NCI-H510A (cell line): ENCODE measurements around the gene APCDD1.
"Not testable (repeated sequence)": the region's sequence is repeated elsewhere in the genome, so short reads cannot be mapped to it uniquely, and the experiment has no call there.

Source experiments
- DNase-seq: peaks from one replicate; lab custom pipeline; 2025; lab: John Stamatoyannopoulos, UW

APCDD1 gene

DNA sequence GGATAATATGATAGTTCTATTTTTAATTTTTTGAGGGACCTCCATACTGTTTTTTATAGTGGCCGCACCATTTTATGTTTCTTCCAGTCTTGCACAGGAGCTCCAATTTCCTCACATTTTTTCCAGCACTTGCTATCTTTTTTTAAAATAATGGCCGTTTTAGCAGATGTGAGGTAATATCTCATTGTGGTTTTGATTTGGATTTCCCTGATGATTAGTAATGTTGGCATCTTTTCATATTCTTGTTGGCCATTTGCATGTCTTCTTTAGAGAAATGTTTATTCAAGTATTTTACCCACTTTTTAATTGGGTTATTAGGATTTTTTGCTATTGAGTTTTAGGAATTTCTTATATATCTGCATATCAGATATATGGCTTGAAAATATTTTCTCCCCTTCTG is 41.5 kb downstream of the APCDD1 start:
- no peak for DNase-seq

GRCh38 chr18:10497206-10497749 is 42.8 kb downstream of the APCDD1 start:
- no peak for DNase-seq

DNA sequence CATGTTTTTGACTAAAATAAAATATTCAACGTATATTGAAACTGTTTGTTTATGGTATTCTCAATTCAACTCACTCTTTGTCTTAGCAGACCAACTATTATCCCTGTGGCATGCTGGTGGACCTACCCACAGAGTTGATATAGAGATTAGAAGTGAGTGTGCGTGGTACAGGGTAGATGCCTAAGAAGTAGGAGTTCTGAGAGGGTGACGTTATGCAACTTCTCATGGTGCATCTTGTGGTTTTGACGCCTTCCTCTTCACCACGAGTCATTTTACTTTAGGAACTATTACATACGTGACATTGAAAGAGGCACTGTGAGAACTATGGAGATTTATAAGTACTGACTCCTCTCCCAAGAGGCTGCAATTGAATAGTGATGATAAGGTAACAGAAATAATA is 44.8 kb downstream of the APCDD1 start:
- DNase-seq, result no peak

- no peak for DNase-seq
Measured at GRCh38 chr18:10500038-10500437, 45.6 kb downstream of the APCDD1 start.

DNA sequence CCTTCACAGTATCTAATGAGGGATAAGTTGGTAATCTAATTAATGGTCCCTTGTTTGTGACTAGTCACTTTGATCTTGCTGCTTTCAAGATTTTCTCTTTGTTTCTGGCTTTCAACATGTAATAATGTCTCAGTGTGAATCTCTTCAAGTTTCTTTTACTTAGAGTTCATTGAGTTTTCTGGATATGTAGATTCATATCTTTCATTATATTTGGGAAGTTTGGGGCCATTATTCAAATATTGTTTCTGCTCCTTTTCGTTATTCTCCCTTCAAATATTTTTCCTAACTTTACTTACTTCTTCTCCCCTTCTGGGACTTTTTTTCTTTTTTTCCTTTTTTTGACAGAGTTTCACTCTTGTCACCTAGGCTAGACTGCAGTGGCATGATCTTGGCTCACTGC is 50.3 kb downstream of the APCDD1 start:
- DNase-seq, result no peak

GRCh38 chr18:10505892-10506291 is 51.5 kb downstream of the APCDD1 start:
- not testable (repeated sequence) for DNase-seq

GRCh38 chr18:10508591-10508990 is 54.2 kb downstream of the APCDD1 start:
- no peak for DNase-seq

DNA sequence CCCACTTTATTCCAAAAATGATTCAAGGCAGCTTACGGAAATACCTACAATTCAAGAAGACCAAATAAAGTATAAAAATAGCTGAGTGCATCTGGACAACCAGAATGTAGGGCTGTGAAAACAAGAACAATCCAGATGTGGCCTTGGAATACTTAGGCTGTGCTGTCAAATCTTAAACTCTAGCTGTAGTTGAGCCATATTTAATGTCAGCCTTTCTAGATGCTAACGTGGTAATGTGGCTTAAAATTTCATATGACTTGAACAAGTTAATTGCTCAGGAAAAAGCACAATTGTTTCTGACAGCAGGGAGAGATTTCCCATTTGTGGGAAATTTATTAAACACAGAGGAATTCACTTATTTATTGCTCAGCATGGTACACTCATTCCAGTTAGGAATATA is 56.8 kb downstream of the APCDD1 start:
- DNase-seq, result no peak

- no peak for DNase-seq
Measured at GRCh38 chr18:10514082-10514481, 59.6 kb downstream of the APCDD1 start.

- no peak for DNase-seq
Measured at GRCh38 chr18:10514601-10515000, 60.2 kb downstream of the APCDD1 start.

- no peak for DNase-seq
Measured at GRCh38 chr18:10515456-10515855, 61.0 kb downstream of the APCDD1 start.

GRCh38 chr18:10516078-10516477 is 61.6 kb downstream of the APCDD1 start:
- no peak for DNase-seq

DNA sequence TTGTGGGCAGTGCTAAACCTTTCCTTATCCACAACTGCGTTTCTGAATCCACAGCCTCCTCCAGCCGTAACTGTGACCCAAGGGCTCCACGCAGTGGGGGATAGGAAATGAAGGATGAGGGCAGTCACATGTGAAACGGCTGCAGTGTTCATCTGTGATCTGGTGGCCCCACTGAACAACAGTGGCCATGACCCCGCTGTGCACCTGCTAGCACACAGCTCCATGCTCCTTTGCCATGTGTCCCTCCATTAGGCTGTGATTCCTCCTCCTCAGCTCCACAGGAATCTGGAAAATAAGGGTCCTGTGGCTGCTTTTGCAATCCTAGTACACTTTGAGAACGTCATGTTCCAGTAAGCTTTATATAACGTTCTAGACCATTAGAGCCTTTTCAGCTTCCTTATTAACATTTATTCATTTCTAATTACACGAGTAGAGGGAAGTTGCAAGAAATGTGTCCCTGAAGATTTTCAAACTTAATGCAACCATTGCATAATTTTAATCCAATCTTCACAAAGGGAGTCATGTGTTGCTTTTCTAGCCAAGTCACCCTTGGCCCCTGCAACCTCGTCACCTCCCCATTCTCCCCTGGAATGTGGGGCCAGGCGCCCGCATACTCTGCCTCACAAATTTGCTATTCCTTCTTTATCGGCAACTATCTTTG is 64.3 kb downstream of the APCDD1 start:
- DNase-seq, result no peak

GRCh38 chr18:10519366-10519765 is 64.9 kb downstream of the APCDD1 start:
- DNase-seq, result no peak

DNA sequence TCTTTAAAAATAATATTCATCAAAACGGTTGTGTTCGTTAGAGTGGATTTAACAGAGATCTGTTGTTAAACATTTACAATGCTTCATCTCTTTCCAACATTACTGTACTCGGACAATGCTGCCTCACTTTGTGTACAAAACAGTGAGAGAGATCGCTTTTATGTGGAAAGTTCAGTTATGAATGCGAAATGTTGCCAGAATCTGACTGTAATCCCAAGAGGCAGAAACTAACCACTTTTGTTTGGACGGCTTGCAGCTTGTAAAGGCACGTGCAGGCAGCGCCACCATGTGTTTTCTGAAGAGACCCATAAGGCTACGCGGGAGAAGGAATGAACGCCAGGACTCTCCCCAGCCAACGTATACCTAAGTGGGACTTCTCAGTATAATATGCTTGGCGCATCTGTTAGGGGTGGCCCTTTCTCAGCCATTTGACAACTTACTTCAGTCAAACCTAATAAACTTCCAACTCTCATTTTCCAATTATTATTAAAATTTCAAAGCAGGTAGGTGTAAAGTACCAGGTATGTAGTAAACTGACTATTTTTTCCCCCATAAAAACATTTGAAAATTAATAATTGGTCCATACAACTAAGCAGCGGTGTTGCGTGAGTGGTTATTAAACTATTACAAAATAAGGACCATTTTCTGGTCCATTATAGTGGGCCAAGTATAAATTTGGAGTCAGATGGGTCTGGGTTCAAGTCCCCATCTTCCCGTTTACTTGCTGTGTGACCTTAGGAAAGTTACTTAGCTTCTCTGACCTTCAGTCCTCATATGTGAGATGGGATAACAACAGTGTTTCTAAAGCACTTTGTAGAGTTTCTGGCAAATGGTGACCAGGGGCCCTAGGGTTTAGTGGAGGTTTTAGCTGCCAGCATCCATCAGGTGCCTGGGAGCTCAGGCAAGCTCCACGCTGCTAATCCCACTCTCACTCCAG is 65.8 kb downstream of the APCDD1 start:
- peak; percentile 40 for DNase-seq

GRCh38 chr18:10521566-10521965 is 67.1 kb downstream of the APCDD1 start:
- DNase-seq, result no peak

DNA sequence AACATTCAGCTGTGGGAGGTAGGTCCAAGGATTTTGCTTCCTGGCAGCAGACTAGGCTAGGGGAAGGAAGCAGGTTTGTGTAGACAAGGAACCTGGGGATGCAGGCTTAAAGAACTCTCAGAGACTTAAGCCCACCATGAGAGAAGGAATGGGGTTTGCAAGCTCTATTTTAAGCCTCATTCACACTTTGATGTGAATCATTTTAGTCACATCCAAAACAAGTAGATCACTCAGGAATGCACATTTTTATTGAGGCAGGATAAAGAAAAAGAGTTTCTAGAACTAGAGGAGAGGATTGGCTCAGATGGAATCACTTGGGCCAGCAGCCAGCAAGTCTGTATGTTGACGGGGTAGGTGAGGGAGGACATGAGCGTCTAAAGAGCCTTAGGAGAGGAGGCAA is 68.1 kb downstream of the APCDD1 start:
- DNase-seq, result no peak

GRCh38 chr18:10523544-10523943 is 69.1 kb downstream of the APCDD1 start:
- DNase-seq, result no peak

DNA sequence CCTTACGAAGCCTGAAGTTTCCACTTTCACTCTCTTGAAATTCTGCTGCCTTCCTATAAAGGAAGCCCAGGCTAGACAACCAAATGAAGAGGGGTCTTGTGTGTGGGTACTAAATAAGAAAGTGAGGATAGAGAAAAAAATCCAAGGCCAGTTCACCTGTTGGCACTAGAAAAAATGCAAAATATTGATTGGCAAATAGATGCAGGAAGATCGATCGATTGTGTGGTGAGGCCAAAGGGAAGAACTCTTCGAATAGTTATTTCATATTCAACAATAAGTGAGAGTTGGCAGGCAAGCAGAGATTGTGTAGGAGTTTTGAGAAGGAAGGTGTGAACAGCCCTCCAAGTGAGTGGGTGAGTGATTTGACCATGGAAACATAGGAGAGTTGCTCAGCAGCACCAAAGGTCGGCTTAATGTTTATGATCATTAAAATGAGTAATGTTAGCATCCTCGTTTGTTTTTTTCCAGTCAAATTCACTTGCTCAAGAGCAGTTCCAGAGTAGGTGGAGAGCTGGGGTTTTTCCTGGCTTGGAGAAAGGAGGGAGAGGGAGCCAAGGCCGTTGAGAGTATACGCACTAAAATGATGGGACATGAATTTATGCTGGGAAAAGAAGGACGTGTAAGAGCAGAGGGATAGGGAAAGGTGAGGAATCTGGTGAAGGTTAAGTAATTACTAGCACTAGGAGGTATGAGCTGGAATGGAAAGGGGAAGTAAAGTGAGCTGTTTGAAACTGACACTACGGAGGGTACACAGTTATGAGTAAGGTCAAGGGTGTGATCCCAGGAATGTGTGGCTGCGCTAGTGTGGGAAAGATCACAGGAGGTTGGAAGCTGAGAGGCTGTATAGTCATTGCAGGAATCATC is 70.3 kb downstream of the APCDD1 start:
- DNase-seq, result no peak

DNA sequence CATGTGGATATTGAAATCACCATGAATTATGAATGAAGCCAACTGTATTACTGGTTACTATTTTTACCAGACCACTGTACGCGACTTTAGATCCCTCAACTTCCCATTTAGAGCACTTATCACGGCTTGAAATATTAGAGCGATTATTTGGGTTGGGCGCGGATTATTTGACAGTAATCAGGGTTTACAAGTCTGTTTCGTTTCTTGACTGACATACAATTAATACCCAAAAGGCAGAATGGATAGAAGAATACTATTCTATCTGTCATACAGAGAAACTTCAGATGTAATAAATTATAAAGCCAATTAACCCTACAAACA is 70.9 kb downstream of the APCDD1 start:
- DNase-seq, result no peak

DNA sequence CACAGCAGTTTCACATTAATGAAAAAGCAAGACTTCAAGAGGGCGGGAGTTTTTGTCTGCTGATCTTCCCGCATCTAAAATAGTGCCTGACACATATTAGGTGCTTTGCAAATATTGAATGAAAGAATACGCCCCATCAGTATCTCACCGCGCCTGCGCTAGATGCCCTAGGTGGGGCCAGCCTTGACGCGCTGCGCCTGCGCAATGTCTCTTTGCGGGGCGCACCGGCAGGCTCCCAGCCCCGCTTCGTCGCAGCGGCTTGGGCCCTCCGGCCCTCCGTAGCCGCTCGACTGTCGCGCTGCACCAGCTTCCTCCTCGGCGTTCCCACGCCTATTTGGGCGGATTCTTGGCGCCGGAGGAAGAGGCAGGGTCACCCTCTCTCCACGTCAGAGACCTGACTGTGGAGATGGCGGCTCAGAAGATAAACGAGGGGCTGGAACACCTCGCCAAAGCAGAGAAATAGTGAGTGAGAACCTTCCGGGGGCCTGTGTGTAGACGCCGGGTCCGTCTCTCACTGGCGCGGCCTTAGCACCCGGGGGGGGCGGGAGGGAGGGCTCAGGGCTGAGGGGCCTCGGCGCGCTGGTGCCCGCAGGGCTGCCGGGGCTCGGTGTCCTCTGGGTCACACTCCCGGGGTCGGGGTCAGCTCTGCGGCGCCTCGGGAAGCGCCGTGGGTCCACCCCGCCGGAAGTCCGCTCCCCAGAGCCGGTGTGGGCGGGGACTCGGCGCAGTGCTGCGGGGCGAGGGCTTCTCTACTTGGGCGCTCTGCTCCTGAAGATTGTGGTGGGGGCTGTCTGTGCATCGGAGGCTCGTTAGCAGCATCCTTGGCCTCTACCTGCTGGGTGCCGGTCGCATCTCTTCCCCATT is 71.5 kb downstream of the APCDD1 start, which contains the start of gene NAPG:
NAPG (plus strand) TSS at position 331 of the 864 bp plus-strand sequence; CDS start at position 407, 76 bp downstream.
- peak; percentile 75 for DNase-seq
